Measurements from ENCODE around the gene TRAPPC2B.

GRCh38 chr19:57317503-57317902, 45.8 kb upstream of the TRAPPC2B start:
- no peak for TF ChIP-seq CTCF (IDR thresholded peaks at IDR 0.05; ENCODE audit: low read length)
- no peak for TF ChIP-seq EZH2 (optimal IDR thresholded peaks at IDR 0.05; ENCODE audit: low read depth, low read length)
